Measurements from ENCODE around the gene PSMG3.

DNA sequence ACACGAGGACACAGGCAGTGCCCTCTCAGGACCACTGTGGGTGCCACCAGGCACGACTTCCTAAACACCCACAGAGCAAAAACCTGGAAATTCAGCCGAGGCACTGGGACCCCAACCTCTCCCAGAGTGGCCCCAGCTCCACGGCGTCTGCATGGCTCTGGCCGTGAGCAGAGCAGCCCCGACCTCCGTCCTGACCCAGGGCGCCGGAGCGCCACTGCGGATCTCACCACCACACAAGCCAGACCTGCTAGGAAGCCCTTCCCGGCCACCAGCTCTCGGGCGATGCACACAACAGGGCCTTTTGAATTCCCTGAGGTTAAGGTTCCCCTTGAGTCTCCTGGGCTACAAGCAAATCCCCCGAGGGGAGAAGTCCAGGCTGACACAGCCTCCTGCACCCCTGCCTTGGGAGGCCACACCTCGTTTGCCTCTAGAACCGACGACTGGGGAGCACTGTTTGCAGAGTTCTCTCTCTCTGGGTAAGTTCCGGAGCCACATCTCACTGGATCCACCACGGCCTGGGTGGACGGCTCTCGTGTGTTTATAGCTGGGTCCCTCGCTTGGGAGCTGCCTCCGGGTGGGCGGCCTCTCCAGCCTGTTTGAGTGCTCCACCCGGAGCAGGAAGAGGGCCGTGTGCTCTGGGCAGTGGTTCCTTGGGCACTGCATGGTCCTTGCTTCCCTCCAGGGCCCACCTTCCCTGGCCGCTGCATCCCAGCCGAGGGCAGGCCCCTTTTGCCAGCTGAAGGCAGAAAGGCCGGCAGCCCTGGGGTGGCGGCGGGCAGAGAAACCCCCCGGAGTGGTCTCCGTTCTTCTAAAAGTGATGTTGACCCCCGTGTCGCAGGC, 15.5 kb upstream of the PSMG3 start:
- TF ChIP-seq, protein P1, sequence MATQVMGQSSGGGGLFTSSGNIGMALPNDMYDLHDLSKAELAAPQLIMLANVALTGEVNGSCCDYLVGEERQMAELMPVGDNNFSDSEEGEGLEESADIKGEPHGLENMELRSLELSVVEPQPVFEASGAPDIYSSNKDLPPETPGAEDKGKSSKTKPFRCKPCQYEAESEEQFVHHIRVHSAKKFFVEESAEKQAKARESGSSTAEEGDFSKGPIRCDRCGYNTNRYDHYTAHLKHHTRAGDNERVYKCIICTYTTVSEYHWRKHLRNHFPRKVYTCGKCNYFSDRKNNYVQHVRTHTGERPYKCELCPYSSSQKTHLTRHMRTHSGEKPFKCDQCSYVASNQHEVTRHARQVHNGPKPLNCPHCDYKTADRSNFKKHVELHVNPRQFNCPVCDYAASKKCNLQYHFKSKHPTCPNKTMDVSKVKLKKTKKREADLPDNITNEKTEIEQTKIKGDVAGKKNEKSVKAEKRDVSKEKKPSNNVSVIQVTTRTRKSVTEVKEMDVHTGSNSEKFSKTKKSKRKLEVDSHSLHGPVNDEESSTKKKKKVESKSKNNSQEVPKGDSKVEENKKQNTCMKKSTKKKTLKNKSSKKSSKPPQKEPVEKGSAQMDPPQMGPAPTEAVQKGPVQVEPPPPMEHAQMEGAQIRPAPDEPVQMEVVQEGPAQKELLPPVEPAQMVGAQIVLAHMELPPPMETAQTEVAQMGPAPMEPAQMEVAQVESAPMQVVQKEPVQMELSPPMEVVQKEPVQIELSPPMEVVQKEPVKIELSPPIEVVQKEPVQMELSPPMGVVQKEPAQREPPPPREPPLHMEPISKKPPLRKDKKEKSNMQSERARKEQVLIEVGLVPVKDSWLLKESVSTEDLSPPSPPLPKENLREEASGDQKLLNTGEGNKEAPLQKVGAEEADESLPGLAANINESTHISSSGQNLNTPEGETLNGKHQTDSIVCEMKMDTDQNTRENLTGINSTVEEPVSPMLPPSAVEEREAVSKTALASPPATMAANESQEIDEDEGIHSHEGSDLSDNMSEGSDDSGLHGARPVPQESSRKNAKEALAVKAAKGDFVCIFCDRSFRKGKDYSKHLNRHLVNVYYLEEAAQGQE (tag by site-specific recombination; IDR thresholded peaks at IDR 0.05), result no peak
- TF ChIP-seq ZFP37 (tag by site-specific recombination; IDR thresholded peaks at IDR 0.05), result no peak
- no peak for TF ChIP-seq ZNF394 (tag by site-specific recombination; IDR thresholded peaks at IDR 0.05; ENCODE audit: borderline replicate concordance)
- no peak for TF ChIP-seq CTCF (tag by site-specific recombination; IDR thresholded peaks at IDR 0.05)
- no peak for TF ChIP-seq YY1 (tag by site-specific recombination; IDR thresholded peaks at IDR 0.05)
- TF ChIP-seq ZBTB11 (tag by site-specific recombination; conservative IDR thresholded peaks at IDR 0.05; ENCODE audit: low read depth), result no peak
- no peak for TF ChIP-seq ZNF654 (tag by site-specific recombination; IDR thresholded peaks at IDR 0.05; ENCODE audit: low read depth)
- TF ChIP-seq ZNF239 (tag by site-specific recombination; IDR thresholded peaks at IDR 0.05), result no peak
- no peak for TF ChIP-seq HOXA7 (CRISPR knock-in tag; IDR thresholded peaks at IDR 0.05; ENCODE audit: borderline replicate concordance)
- no peak for TF ChIP-seq KLF9 (tag by site-specific recombination; IDR thresholded peaks at IDR 0.05; ENCODE audit: low read depth)
- TF ChIP-seq, protein P2, sequence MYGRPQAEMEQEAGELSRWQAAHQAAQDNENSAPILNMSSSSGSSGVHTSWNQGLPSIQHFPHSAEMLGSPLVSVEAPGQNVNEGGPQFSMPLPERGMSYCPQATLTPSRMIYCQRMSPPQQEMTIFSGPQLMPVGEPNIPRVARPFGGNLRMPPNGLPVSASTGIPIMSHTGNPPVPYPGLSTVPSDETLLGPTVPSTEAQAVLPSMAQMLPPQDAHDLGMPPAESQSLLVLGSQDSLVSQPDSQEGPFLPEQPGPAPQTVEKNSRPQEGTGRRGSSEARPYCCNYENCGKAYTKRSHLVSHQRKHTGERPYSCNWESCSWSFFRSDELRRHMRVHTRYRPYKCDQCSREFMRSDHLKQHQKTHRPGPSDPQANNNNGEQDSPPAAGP (tag by site-specific recombination; IDR thresholded peaks at IDR 0.05), result no peak

Data from HEK293 (cell line).